ENCODE results near the gene FGFR4.
"Not testable (repeated sequence)": the region's sequence is repeated elsewhere in the genome, so short reads cannot be mapped to it uniquely, and the experiment has no call there.

FGFR4 gene

DNA sequence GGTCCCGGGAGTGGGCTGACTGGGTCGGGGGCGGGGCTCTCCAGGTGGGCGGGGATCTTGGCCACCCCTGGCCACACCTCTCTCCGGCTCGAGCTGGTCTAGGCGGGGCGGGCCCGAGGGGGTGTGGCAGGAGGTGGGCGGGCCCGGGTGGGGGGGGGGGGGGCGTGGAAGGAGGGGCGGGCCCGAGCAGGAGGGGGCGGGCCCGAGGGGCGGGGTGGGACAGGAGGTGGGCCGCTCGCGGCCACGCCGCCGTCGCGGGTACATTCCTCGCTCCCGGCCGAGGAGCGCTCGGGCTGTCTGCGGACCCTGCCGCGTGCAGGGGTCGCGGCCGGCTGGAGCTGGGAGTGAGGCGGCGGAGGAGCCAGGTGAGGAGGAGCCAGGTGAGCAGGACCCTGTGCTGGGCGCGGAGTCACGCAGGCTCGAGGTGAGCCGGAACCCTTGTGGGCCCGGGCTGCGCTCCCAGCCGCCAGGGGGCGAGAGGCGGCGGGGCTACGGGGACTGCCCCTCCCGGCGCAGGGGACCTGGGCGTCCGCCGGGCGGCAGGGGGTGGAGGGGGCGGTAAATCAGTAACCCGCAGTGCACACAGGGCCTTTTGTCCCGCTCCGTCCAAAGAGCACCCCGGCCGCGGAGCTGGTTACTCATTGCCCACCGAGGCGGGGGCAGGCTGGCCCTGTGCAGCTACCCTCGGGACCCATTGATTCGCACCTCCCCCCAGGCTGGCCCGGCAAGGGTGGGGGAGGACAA, at the start of gene FGFR4:
TSS of gene FGFR4 (plus strand) at position 262 of the 744 bp plus-strand sequence. CDS start 2,688 bp downstream, outside the sequence.
- DNase-seq (ENCODE audit: low read depth): no peak

DNA sequence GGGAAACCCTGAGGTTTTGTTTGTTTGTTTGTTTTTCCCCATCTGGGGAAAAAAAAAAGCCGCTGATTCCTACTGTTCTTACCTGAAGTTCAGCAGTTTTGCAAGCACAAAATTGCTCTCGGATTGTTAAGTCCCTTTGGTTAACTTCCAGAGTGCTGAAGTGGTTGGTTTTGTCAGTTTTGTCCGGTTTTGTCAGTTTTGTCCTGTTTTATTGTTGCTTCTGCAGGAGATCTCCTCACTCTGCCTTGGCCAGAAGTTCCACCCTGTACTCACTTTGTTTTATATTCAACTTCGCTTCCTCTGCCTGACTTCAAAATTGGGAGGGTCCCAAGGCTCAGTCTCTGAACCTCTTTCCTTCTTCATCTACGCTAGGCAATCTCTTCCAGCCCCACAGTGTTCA, 49.8 kb upstream of the FGFR4 start:
- DNase-seq (ENCODE audit: low read depth): no peak

DNA sequence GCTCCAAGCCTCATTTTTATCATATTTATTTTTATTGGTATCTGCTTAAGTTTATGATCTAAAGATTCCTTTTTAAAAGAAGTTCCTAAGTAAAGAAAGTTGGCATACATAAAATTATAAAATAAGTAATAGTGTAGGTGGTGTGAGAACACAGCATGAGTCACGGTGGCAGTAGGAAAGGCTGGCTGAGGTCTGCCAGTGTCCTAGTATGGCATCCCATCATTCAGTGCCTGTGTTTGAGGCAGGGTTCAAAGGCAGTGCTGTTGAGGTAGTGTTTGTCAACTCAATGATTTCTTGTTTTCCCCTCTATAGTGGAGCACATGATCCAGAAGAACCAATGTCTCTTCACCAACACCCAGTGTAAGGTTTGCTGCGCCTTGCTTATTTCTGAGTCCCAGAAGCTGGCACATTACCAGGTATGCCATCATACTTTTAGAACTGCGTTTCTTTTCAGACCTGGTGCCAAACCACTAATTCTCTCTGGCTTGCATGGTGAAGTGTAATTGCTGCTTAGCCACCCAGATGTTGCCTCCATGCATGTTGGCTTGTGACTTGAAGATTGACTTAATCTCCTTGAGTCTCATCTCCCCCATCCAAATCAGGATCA, 45.8 kb upstream of the FGFR4 start:
- DNase-seq (ENCODE audit: low read depth): no peak

DNA sequence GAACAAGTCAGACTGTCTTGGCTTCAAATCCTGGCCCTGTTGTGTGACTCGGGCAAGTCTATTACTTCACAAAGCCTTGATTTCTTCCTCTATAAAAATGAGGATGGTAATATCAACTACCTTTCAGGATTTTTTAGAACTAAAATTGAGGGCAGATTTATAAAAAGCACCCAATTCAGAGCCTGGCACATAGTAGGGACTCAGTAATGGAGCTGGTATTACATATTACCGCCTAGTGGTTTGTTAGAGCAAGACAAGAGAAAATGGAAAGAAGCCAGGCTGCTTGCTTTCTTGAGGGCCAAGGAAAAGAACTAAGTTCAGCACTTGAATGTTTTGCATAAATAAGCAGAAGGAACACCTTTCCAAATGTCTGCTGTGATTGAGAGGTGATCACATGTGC, 44.8 kb upstream of the FGFR4 start:
- DNase-seq (ENCODE audit: low read depth): no peak

DNA sequence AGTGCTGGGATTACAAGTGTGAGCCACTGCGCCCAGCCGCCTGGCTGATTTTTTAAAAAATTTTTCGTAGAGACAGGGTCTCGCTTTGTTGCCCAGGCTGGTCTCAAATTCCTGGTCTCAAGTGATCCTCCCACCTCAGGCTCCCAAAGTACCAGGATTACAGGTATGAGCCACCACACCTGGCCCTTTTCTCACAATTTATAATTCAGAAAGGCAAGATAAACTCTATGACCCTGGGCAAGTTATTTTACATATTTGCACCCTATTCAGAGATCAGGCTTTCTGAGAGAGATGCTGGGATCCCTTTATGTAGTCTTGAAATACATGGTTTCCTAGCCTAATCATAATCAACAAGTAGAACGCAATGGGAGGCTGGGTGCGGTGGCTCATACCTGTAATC, 43.6 kb upstream of the FGFR4 start:
- DNase-seq (ENCODE audit: low read depth): no peak

DNA sequence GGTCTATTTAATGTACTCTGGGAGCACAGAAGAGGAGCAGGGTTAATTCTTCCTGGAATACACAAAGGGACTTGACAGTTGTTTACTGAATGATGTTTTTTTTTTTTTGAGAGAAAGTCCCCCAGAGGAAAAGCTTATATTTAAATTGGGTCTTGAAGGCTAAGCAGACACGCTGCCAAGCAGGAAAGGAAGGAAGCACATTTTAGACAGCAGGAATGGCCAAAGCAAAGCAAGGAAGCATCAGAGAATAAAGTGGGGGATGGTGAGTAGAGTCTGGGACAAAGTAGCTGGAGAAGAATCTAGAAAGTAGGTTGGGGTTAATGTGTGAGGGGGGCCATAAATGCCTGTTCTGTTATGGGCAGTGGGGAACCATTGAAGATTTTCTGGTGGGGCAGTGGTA, 42.8 kb upstream of the FGFR4 start:
- no peak for DNase-seq (ENCODE audit: low read depth)

DNA sequence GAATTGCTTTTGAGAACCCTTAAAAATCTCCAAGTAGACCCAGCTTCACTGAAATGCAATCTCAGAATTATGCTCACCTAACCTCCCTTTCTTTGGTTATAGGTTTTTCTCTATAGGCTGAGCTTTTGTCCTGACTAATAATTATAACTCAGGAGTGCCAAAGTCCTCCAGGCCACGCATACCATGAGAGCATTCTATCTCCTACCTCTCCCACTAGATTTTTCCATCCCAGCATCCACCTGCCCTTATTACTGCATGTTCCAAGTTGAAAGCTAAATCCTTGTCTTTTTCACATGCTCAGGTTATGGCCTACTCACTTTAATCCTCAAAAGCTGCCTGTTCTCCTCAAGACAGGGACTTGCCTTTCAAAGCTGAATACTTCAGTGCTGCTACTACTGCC, 42.1 kb upstream of the FGFR4 start:
- DNase-seq (ENCODE audit: low read depth): no peak

DNA sequence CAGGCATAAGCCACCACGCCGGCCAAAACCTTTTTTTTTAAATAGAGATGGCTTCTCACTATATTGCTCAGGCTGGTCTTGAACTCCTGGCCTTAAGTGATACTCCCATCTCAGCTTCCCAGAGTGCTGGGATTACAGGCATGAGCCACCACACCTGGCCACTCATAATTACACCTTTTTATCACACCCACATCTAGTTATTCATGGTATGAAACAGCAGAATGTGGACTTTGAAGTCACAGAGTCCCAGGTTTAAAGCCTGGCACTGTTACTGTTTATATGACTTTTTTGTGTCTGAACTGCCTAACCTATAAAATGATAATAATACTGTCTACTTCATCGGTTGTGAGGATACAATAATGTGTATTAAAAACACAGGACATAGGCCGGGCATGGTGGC, 41.1 kb upstream of the FGFR4 start:
- DNase-seq (ENCODE audit: low read depth): no peak

DNA sequence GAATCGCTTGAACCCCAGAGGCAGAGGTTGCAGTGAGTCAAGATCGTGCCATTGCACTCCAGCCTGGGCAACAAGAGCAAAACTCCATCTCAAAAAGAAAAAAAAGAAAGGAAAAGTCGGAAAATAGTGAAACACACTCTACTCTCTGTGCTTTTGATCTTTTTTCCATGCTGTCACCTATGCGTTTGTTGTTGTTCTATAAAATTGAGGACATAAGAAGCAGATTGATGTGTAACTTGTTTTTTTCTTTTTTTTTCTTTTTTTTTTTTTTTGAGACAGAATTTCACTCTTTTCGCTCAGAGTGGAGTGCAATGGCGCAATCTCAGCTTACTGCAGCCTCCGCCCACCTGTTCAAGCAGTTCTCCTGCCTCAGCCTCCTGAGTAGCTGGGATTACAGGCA, 38.2 kb upstream of the FGFR4 start:
- DNase-seq (ENCODE audit: low read depth): not testable (repeated sequence)

DNA sequence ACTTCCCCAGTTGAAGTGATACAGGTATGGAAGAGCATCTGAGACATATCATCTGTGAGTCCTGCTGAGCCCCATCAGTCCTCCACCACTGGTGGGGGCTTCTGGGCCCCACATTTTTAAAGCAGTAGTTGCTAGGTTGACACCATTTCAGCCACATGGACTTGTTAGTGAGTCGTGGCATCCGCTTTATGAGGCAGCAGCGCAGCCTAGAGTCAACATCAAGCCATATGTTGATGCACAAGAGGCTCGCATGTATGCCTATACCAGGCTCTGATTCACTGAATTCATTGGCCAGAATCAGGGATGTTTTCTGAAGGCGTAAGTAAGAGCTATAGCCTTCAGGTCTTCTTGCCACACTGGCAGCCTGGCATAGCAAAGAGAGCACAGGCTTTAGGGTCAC, 37.4 kb upstream of the FGFR4 start:
- no peak for DNase-seq (ENCODE audit: low read depth)

DNA sequence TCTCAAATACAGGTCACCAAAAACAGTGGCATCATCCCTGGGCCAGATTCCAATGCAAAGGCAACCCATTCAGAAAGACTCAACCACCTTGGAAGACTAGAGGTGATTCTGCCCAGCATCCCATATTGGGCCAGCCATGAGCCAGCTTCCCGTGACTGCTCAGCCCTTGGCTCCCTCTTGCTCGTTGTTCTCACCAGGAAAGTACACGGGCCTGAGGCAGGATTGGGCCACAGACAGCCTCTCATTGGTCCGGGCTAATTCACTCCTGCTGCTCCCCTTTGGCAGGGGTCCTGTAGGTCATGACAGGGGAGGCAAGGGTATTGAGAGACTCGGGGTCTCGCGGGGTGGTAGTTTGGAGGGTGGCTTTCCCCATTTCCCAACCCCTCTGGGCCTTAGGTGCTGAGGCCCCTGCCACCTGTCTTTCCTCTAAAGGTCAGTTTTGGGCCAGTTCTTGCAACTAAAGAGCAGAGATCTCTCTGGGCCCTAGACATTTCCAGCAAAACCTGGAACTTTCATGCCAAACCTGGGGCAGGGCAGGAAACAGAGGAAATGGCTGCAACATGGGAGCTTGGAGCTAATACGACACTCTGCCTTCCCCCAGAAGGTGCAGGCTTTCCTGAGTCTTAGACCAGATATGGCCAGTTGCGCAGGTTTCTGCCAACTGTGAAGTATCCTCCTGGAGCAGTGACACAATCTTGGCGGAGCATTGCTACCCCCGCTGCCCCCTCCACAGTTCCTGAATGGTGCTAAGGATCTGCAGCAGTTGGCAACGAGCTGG, 22.0 kb upstream of the FGFR4 start:
- no peak for DNase-seq (ENCODE audit: low read depth)

DNA sequence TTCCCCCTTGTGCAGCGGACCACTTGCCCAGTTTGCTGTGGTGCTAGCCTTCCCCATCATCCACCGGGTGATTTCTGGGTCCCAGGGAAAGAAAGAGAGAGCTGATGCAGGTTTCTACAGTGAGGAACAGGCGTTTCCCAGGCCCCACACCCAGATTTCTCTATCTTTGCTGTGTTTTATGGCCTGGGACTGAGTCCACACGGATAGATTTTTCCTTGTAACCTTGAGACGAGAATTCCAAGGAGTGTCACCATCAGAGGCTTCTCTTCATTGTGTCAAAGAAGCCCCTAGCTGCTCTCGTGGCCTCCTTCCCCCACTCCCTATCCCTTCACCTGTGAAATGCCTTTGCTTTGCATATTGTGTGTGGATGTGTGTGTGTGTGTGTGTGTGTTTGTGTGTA, 21.2 kb upstream of the FGFR4 start:
- no peak for DNase-seq (ENCODE audit: low read depth)

DNA sequence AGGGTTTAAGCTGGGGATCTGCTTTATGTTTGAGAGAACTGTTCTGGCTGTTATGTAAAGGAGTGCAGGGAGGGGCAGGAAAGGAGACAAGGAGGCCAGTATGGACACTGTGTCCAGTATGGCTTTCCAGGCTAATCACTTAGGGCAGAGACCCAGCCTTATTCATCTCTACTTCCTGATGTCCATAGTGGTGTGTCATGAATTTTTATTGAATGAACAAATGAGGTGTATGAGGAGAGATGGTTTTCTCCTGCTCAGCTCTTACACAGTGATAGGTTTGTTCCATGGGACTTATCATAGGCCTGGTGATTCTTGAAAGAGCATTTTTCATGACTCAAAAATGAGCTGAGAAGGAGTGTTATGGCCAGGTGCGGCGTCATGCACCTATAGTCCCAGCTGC, 20.5 kb upstream of the FGFR4 start:
- DNase-seq (ENCODE audit: low read depth): no peak

DNA sequence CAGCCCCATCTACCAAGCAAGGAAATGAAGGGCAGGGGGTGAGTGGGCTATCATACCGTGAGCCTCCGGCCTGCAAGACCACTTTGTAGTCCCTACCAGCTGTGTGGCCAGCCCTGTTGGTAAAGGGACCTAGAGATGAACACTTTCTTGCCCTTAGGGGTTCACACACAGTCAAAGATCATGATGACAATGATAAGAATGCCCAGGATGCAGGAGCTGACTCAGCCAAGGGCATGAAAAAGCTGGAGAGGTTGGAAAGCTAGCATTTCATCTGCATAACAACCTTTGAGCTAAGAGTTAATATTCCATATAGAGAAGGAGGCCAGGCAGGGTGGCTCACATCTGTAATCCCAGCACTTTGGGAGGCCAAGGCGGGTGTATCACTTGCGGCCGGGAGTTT, 19.2 kb upstream of the FGFR4 start:
- DNase-seq (ENCODE audit: low read depth): no peak

DNA sequence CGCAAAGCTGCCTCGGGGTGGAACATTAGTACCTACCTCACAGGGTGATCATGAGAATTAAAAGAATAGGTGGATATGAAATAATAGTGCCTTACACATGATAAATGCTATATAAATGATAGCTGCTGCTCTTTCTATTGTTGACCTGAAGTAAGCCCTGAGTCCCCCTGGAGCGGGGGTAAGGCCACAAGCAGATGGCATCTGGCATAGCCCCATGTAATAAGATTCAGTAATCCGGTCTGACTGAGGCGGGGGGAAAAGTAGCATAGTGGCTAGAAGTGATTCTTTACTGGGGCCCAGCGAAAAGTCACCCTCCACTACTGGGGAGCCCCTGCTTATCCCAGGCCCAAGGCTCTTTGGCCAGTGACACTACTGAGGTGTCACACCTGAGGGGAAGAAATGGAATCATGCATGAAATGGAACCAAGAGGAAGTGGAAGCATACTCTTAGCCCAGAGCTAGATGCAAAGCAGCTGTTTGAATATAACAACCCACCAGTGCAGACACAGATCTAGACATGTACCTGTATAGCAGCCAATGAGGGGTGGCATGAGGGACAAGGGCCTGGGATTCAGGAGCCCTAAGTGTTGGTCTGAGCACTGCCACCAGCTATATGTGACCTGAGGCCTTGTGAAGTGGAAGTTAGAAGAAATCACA, 16.1 kb upstream of the FGFR4 start:
- DNase-seq (ENCODE audit: low read depth): no peak

DNA sequence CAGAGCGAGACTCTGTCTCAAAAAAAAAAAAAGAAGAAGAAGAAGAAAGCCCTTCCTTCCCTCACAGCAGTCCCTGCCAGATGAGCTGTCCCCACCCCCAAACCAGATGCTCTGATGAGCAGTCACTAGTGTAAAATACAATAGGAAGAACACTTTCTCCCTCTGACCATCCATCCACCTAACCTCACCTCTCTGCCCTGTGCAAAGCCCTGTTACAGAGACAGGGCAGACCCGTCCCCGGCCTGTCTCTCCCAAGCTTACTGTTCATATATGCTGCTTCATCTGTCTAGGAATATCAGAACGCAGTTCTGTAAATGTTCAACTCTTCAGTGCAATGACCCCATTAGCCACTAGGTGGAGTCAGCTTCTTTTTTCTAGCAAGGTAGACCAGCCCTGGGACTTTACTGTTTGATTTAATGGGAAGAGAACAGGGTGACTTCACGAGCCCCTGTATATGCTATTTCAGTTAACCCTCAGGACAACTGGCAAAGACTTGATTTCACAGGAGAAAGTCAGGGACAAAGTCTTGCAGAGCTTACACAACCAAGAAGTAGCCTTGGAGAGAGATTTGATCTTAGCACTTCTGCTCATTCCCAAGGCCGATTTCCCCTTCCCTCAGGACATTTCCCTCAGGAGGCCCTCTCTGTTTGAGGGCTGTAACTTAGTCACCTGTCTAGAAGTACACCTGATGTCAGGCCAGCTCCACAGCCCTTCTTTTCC, 14.9 kb upstream of the FGFR4 start:
- DNase-seq (ENCODE audit: low read depth): peak; percentile 54

DNA sequence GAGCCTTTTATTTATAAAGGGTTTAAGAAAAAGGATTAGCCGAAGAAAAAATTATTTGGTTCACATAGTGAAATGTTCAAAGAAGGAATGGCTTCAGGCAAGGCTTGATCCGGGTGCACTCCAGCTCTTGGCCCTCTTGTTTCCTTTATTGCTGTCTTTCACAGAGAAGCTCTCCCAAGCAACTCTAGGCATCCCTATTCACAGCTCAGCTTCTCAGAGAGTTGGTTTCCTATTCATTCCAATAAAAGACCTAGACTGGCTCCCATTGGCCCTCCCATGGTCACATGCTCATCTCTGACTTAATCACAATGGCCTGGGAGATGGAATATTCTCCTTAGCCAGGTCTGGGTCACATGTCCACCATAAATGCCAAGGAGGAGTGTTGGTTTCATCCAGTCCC, 9.4 kb upstream of the FGFR4 start:
- DNase-seq (ENCODE audit: low read depth): no peak

DNA sequence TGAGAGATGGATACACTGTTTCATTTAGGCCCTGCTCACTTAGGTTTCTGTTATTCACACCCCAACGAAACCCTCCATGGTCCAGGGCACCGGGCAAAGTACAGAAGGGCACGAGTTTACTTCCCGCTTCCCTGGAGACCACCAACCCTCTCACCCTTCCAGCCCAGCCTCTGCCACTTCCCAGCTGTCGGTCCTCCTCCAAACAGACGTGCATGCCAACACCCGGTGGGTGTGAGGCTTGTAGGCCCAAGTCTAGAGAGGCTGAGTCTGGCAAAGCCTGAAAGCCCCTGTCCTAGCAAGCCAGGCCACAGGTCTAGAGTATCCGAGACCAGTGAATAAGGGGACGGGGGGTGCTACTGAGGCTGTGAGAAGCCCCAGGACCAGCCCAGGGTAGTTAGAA, 7.1 kb upstream of the FGFR4 start:
- DNase-seq (ENCODE audit: low read depth): no peak

DNA sequence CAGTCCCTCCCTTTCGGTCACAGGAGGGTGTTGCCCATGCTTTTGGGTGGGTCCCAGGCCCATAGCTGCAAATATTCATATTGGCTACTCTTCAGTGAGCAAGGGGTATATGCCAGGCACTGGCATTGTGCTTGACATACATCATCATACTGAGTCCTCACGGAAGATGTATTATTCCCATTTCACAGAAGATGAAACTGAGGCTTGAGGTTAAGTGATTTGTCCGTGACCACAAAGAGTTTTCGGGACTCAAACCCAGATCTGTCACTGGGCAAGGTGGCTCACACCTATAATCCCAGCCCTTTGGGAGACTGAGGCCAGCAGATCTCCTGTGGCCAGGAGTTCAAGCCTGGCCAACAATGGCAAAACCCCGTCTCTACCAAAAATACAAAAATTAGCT, 6.5 kb upstream of the FGFR4 start:
- no peak for DNase-seq (ENCODE audit: low read depth)

DNA sequence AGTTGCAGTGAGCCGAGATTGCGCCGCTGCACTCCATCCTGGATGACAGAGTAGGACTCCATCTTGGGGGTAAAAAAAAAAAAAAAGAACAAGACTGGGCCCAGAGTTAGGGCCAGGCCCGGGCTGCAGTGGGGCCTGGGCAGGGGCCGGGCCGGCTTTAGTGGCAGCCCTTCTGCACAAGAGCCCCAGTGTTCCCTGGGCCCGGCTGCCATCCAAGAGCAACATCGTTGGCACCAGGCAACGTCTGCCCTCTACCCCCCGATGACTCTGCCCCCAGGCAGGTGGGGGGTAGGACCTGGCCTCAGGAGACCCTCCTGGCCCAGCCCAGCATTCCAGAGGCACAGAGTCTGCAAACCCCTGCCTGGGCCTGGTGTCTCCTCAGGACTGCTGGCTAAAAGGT, 4.9 kb upstream of the FGFR4 start:
- DNase-seq (ENCODE audit: low read depth): no peak

DNA sequence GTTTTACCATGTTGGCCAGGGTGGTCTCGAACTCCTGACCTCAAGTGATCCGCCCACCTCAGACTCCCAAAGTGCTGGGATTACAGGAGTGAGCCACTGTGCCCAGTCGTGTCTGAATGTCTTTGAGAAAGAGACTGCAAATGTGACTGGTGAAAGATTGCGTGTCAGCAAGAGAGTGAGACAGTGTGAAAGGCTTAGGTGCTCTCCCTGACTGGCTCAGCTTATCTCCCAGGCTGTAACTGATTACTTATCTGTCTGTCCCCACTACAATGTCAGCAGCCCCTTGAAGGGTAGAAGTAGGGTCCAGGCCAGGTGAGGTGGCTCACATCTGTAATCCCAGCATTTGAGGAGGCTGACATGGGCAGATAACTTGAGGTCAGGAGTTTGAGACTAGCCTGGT, 3.4 kb upstream of the FGFR4 start:
- no peak for DNase-seq (ENCODE audit: low read depth)

DNA sequence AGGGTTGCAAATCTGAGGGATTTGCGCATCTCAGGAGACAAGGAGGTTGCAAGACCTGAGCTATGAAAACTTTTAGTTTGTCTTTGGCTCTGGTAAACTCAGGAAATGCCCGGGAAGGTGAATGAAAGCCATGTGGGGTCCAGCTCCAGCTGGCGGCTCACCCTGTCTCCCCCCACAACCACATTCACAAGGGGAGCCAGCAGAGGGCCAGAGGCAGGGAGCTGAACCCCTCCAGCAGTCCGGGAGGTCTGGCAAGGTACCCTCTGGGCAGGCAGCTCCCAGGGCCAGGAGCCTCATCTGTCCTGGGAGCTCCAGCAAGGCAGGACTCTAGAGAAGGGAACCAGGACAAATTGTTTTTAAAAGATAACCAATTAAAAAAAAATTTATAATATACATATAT, 2.5 kb upstream of the FGFR4 start:
- DNase-seq (ENCODE audit: low read depth): no peak

Measured in non-pigmented ciliary epithelial cell (primary cell).